Ishikawa (cell line): Measurements from ENCODE around the gene LDAH.

Source experiments
- CEBPB ChIP-seq: IDR thresholded peaks from 2 replicates; pipeline ENCODE4 v1.6.1; 2012
- CREB1 ChIP-seq: IDR thresholded peaks from 2 replicates; pipeline ENCODE4 v1.6.1; 2012; ENCODE audit warnings: low read depth
- MAX ChIP-seq: IDR thresholded peaks from 2 replicates; pipeline ENCODE4 v1.6.1; 2012
- NFIC ChIP-seq: IDR thresholded peaks from 2 replicates; pipeline ENCODE4 v1.6.1; 2012
- RAD21 ChIP-seq: IDR thresholded peaks from 2 replicates; pipeline ENCODE4 v1.6.1; 2012; ENCODE audit warnings: low read depth
- TCF12 ChIP-seq: IDR thresholded peaks from 2 replicates; pipeline ENCODE4 v1.6.1; 2012; ENCODE audit warnings: low read depth
- TEAD4 ChIP-seq: IDR thresholded peaks from 2 replicates; pipeline ENCODE4 v1.6.1; 2012
- USF1 ChIP-seq: IDR thresholded peaks from 2 replicates; pipeline ENCODE4 v1.6.1; 2012
- TF ChIP-seq, protein P1 (sequence below): IDR thresholded peaks from 2 replicates; pipeline ENCODE4 v1.6.1; 2012; ENCODE audit warnings: low read depth, mild to moderate bottlenecking

DNA sequence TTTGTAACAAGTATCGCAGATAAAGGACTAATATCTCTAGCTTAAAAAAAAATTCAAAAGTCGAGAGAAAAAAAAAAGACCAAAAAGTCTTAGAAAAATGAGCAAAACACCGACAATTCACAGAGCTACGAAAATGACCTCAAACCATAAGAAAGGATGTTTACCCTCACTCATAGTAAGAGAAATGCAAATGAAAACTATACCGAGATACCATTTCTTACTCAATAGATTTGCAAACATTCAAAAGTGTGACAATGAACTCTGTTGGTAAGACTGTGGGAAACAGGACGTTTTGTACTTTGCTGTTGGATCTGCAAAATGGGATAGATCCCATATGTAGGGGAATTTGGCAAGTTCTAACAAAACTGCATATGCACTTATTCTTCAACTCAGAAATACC lies 39.9 kb upstream of the LDAH start:
- TF ChIP-seq TCF12 (no peak), CEBPB (no peak), TEAD4 (no peak), RAD21 (no peak), NFIC (no peak), MAX (no peak), CREB1 (no peak), USF1 (no peak)
- TF ChIP-seq, protein P1, sequence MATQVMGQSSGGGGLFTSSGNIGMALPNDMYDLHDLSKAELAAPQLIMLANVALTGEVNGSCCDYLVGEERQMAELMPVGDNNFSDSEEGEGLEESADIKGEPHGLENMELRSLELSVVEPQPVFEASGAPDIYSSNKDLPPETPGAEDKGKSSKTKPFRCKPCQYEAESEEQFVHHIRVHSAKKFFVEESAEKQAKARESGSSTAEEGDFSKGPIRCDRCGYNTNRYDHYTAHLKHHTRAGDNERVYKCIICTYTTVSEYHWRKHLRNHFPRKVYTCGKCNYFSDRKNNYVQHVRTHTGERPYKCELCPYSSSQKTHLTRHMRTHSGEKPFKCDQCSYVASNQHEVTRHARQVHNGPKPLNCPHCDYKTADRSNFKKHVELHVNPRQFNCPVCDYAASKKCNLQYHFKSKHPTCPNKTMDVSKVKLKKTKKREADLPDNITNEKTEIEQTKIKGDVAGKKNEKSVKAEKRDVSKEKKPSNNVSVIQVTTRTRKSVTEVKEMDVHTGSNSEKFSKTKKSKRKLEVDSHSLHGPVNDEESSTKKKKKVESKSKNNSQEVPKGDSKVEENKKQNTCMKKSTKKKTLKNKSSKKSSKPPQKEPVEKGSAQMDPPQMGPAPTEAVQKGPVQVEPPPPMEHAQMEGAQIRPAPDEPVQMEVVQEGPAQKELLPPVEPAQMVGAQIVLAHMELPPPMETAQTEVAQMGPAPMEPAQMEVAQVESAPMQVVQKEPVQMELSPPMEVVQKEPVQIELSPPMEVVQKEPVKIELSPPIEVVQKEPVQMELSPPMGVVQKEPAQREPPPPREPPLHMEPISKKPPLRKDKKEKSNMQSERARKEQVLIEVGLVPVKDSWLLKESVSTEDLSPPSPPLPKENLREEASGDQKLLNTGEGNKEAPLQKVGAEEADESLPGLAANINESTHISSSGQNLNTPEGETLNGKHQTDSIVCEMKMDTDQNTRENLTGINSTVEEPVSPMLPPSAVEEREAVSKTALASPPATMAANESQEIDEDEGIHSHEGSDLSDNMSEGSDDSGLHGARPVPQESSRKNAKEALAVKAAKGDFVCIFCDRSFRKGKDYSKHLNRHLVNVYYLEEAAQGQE, result no peak
